DMS79 treated with DMSO at 0.1 percent for 48 hours (cell line): ENCODE measurements around the gene TMIGD3.
A peak's percentile ranks its signal among the peaks of the same experiment; 100 is the strongest.

Source experiments
- DNase-seq: peaks from one replicate; lab custom pipeline; 2025; lab: John Stamatoyannopoulos, UW

TMIGD3 gene

GRCh38 chr1:111507411-111508201 lies 4.2 kb upstream of the TMIGD3 start:
- DNase-seq = no peak

- no peak for DNase-seq
These were observed 3.1 kb upstream of the TMIGD3 start for GRCh38 chr1:111506561-111506960.

GRCh38 chr1:111505641-111506119 lies 2.2 kb upstream of the TMIGD3 start:
- no peak for DNase-seq

GRCh38 chr1:111504097-111504496 lies 664 bp upstream of the TMIGD3 start:
- DNase-seq = no peak

- no peak for DNase-seq
These were observed 1.8 kb downstream of the TMIGD3 start for GRCh38 chr1:111501645-111502044.

GRCh38 chr1:111499026-111499785 lies 4.2 kb downstream of the TMIGD3 start:
- no peak for DNase-seq

- no peak for DNase-seq
These were observed 5.8 kb downstream of the TMIGD3 start for GRCh38 chr1:111497592-111497991.

- DNase-seq = no peak
These were observed 7.0 kb downstream of the TMIGD3 start for GRCh38 chr1:111496398-111496797.

- no peak for DNase-seq
These were observed 12.4 kb downstream of the TMIGD3 start for GRCh38 chr1:111491070-111491469.

- no peak for DNase-seq
These were observed 13.2 kb downstream of the TMIGD3 start for GRCh38 chr1:111490220-111490619.

GRCh38 chr1:111489604-111490003 lies 13.8 kb downstream of the TMIGD3 start:
- DNase-seq = no peak

GRCh38 chr1:111488669-111489068 lies 14.8 kb downstream of the TMIGD3 start:
- DNase-seq = no peak

- no peak for DNase-seq
These were observed 16.3 kb downstream of the TMIGD3 start for GRCh38 chr1:111487133-111487532.

GRCh38 chr1:111486431-111486830 lies 17.0 kb downstream of the TMIGD3 start:
- no peak for DNase-seq

- DNase-seq = no peak
These were observed 18.9 kb downstream of the TMIGD3 start for GRCh38 chr1:111484391-111485026.

GRCh38 chr1:111483876-111484275 lies 19.6 kb downstream of the TMIGD3 start:
- no peak for DNase-seq

GRCh38 chr1:111483166-111483565 lies 20.3 kb downstream of the TMIGD3 start:
- DNase-seq = no peak

- DNase-seq = peak; percentile 52
These were observed 21.8 kb downstream of the TMIGD3 start for GRCh38 chr1:111481387-111482221.

- DNase-seq = no peak
These were observed 22.8 kb downstream of the TMIGD3 start for GRCh38 chr1:111480674-111481073.

- no peak for DNase-seq
These were observed 26.6 kb downstream of the TMIGD3 start for GRCh38 chr1:111476761-111477309.

GRCh38 chr1:111476214-111476613 lies 27.2 kb downstream of the TMIGD3 start:
- DNase-seq = no peak

GRCh38 chr1:111475701-111476100 lies 27.7 kb downstream of the TMIGD3 start:
- no peak for DNase-seq
